H1 (cell line): ENCODE results near the gene CFAP210. TPM values are rescaled to one million over a fixed set of nuclear protein-coding genes. Genes with fewer than 3 reads are reported as not detected.

ENCODE experiments used
- CTCF ChIA-PET: fragments of 300-600 bp; sonication (Branson Sonifier 250); formaldehyde crosslinking; loops from one replicate; lab custom pipeline; 2021; ENCODE audit not compliant: partially characterized antibody; lab: Charles Lee
- POLR2A ChIA-PET: fragments of 300-600 bp; sonication (Branson Sonifier 250); formaldehyde crosslinking; loops from one replicate; lab custom pipeline; 2021; ENCODE audit warnings: inconsistent platforms; ENCODE audit not compliant: partially characterized antibody; lab: Charles Lee
- DNase-seq, 2 experiments: peaks; one replicate each; pipeline versions ENCODE4 v3.0.0 to v3.0.0-alpha.2; 2010 to 2022; ENCODE audit warnings: low spot score in 2 of 2, low read depth in 1 of 2, mixed read lengths in 1 of 2
- FAIRE-seq: peaks from 2 replicates; lab custom pipeline; 2011; peaks lifted over from hg19 to GRCh38; lab: Jason Lieb, UNC
- H2AFZ ChIP-seq: 2 replicates; pipeline ENCODE4 v1.8.1; 2012; ENCODE audit warnings: low read length, inconsistent platforms
- H2AK5ac ChIP-seq: 2 replicates; pipeline ENCODE4 v1.6.1; 2013; ENCODE audit warnings: low read depth, low read length
- H2BK120ac ChIP-seq: replicated peaks from 2 replicates; pipeline ENCODE3; 2013; ENCODE audit warnings: low read depth, low read length, inconsistent platforms
- H2BK12ac ChIP-seq: 2 replicates; pipeline ENCODE4 v1.6.1; 2013; ENCODE audit warnings: low read depth, low read length
- H2BK15ac ChIP-seq: 2 replicates; pipeline ENCODE4 v1.6.1; 2013; ENCODE audit warnings: low read length
- H2BK20ac ChIP-seq: 2 replicates; pipeline ENCODE4 v1.6.1; 2013; ENCODE audit warnings: low read length
- H2BK5ac ChIP-seq: 2 replicates; pipeline ENCODE4 v1.6.1; 2013; ENCODE audit warnings: low read depth, low read length
- H3K14ac ChIP-seq: 2 replicates; pipeline ENCODE4 v1.6.1; 2013; ENCODE audit warnings: inconsistent platforms; ENCODE audit not compliant: insufficient read length
- H3K18ac ChIP-seq: 2 replicates; pipeline ENCODE4 v1.6.1; 2013; ENCODE audit warnings: low read length; ENCODE audit errors: extremely low read depth
- H3K23ac ChIP-seq: 2 replicates; pipeline ENCODE4 v1.6.1; 2013; ENCODE audit warnings: inconsistent platforms; ENCODE audit not compliant: insufficient read length
- H3K23me2 ChIP-seq: 2 replicates; pipeline ENCODE4 v1.6.1; 2013; ENCODE audit warnings: low read depth, low read length
- H3K27ac ChIP-seq: 2 replicates; pipeline ENCODE4 v1.6.1; 2011; ENCODE audit warnings: low read depth, low read length, inconsistent platforms
- H3K27me3 ChIP-seq, 4 experiments: replicated peaks in 1 of 4; 1 replicate in 1 of 4; 2 replicates in 3 of 4; pipeline versions ENCODE4 v1.6.1 to v1.8.1; 2011 to 2013; ENCODE audit warnings: low read length in 3 of 4, mild to moderate bottlenecking in 3 of 4, inconsistent platforms in 2 of 4, mixed read lengths in 2 of 4, moderate library complexity in 1 of 4; ENCODE audit not compliant: control insufficient read depth in 3 of 4, insufficient read depth in 3 of 4; ENCODE audit errors: extremely low read depth in 1 of 4
- H3K36me3 ChIP-seq, 4 experiments: 2 replicates each; pipeline versions ENCODE4 v1.6.1 to v1.8.1; 2011 to 2013; ENCODE audit warnings: mild to moderate bottlenecking in 4 of 4, low read length in 3 of 4, moderate library complexity in 2 of 4, control low read depth in 1 of 4, inconsistent platforms in 1 of 4; ENCODE audit not compliant: insufficient read depth in 4 of 4, control insufficient read depth in 2 of 4
- H3K4ac ChIP-seq: replicated peaks from 2 replicates; pipeline ENCODE3; 2013; ENCODE audit warnings: low read length, low read depth, mixed read lengths, inconsistent platforms; ENCODE audit not compliant: insufficient read length
- H3K4me1 ChIP-seq, 4 experiments: replicated peaks in 1 of 4; 1 replicate in 1 of 4; 2 replicates in 3 of 4; pipeline versions ENCODE4 v1.6.1 to v1.8.1; 2011 to 2013; ENCODE audit warnings: low read length in 3 of 4, inconsistent platforms in 2 of 4, mixed read lengths in 1 of 4; ENCODE audit not compliant: insufficient read depth in 4 of 4, control insufficient read depth in 3 of 4
- H3K4me2 ChIP-seq, 2 experiments: 2 replicates each; pipeline versions ENCODE4 v1.6.1 to v1.8.1; 2011 to 2013; ENCODE audit warnings: low read depth in 2 of 2, low read length in 2 of 2, control low read depth in 1 of 2, inconsistent platforms in 1 of 2, mild to moderate bottlenecking in 1 of 2; ENCODE audit not compliant: insufficient read depth in 1 of 2
- H3K4me3 ChIP-seq, 4 experiments: fragments of 200-600, 300-600 bp in 1 of 4; sonication (generic), shearing (Covaris generic), sonication (Bioruptor Twin) in 1 of 4; 2 replicates each; pipeline versions ENCODE4 v1.5.1 to v1.8.1; 2011 to 2016; ENCODE audit warnings: low read length in 4 of 4, low read depth in 3 of 4, control low read depth in 2 of 4, inconsistent platforms in 2 of 4, mild to moderate bottlenecking in 2 of 4, mixed read lengths in 1 of 4, moderate library complexity in 1 of 4; ENCODE audit not compliant: insufficient read depth in 2 of 4; ENCODE audit errors: extremely low read depth in 1 of 4
- H3K56ac ChIP-seq: replicated peaks from 2 replicates; pipeline ENCODE3; 2013; ENCODE audit warnings: low read depth, mild to moderate bottlenecking, mixed read lengths, low read length, inconsistent platforms; ENCODE audit not compliant: insufficient read length
- H3K79me1 ChIP-seq: 2 replicates; pipeline ENCODE4 v1.6.1; 2013; ENCODE audit warnings: low read depth, low read length, control low read depth
- H3K79me2 ChIP-seq, 2 experiments: 2 replicates each; pipeline versions ENCODE4 v1.6.1 to v1.8.1; 2012 to 2013; ENCODE audit warnings: low read length in 2 of 2, mild to moderate bottlenecking in 2 of 2, inconsistent platforms in 1 of 2; ENCODE audit not compliant: insufficient read depth in 2 of 2, control insufficient read depth in 1 of 2
- H3K9ac ChIP-seq, 4 experiments: replicated peaks in 1 of 4; 1 replicate in 1 of 4; 2 replicates in 3 of 4; pipeline versions ENCODE4 v1.6.1 to v1.8.1; 2011 to 2013; ENCODE audit warnings: low read depth in 3 of 4, low read length in 3 of 4, control low read depth in 2 of 4, mild to moderate bottlenecking in 2 of 4, moderate library complexity in 2 of 4, inconsistent platforms in 1 of 4; ENCODE audit errors: extremely low read depth in 1 of 4
- H3K9me3 ChIP-seq, 2 experiments: 2 replicates each; pipeline versions ENCODE4 v1.6.1 to v1.8.1; 2012 to 2013; ENCODE audit warnings: mild to moderate bottlenecking in 2 of 2, moderate library complexity in 2 of 2, control low read depth in 1 of 2, inconsistent platforms in 1 of 2, low read depth in 1 of 2, low read length in 1 of 2, mixed read lengths in 1 of 2; ENCODE audit not compliant: insufficient read depth in 2 of 2
- H4K20me1 ChIP-seq, 2 experiments: replicated peaks in 1 of 2; 2 replicates each; pipeline versions ENCODE3 to v1.8.1; 2011 to 2013; ENCODE audit warnings: inconsistent platforms in 2 of 2, low read length in 2 of 2, mild to moderate bottlenecking in 1 of 2; ENCODE audit not compliant: insufficient read depth in 2 of 2, control insufficient read depth in 1 of 2
- H4K5ac ChIP-seq: 2 replicates; pipeline ENCODE4 v1.6.1; 2013; ENCODE audit warnings: low read length, low read depth, mixed read lengths, inconsistent platforms; ENCODE audit not compliant: insufficient read length
- H4K8ac ChIP-seq: 2 replicates; pipeline ENCODE4 v1.8.0; 2013; ENCODE audit warnings: mild to moderate bottlenecking, moderate library complexity, low read length, inconsistent platforms; ENCODE audit not compliant: insufficient read depth; ENCODE audit errors: extremely low read depth
- H4K91ac ChIP-seq: replicated peaks from 2 replicates; pipeline ENCODE3; 2013; ENCODE audit warnings: low read length, mixed read lengths, inconsistent platforms; ENCODE audit not compliant: insufficient read length
- BACH1 ChIP-seq: IDR thresholded peaks from 2 replicates; pipeline ENCODE4 v1.6.1; 2012; ENCODE audit warnings: low read length, improper control_type of control experiment
- BCL11A ChIP-seq, 2 experiments: IDR thresholded peaks; one replicate each; pipeline ENCODE4 v1.6.1; 2011; ENCODE audit warnings: low read depth in 2 of 2, low read length in 2 of 2, mild to moderate bottlenecking in 2 of 2
- BRCA1 ChIP-seq: IDR thresholded peaks from 2 replicates; pipeline ENCODE4 v1.6.1; 2012; ENCODE audit warnings: low read depth, low read length, improper control_type of control experiment
- CBX8 ChIP-seq: fragments of 300-800, 300-1000 bp; sonication (generic); IDR thresholded peaks from 2 replicates; pipeline ENCODE4 v1.7.1; 2016; ENCODE audit warnings: low read depth, low read length, borderline replicate concordance
- CHD1 ChIP-seq: IDR thresholded peaks from 2 replicates; pipeline ENCODE4 v1.6.1; 2012; ENCODE audit warnings: low read depth, low read length, improper control_type of control experiment
- FOSL1 ChIP-seq: IDR thresholded peaks from 2 replicates; pipeline ENCODE4 v1.6.1; 2011; ENCODE audit warnings: mild to moderate bottlenecking, low read depth, low read length, moderate library complexity; ENCODE audit not compliant: insufficient read depth
- JUN ChIP-seq: IDR thresholded peaks from 2 replicates; pipeline ENCODE4 v1.6.1; 2011; ENCODE audit warnings: low read depth, mild to moderate bottlenecking, improper control_type of control experiment, low read length
- KDM4A ChIP-seq: IDR thresholded peaks from one replicate; pipeline ENCODE4 v1.7.1; 2012; ENCODE audit warnings: low read depth, mild to moderate bottlenecking, moderate library complexity, low read length, inconsistent platforms; ENCODE audit not compliant: severe bottlenecking
- KDM5A ChIP-seq: fragments of 200-600 bp; IDR thresholded peaks from 2 replicates; pipeline ENCODE4 v1.7.1; 2012; ENCODE audit warnings: mild to moderate bottlenecking, low read length, inconsistent platforms, mixed read lengths
- MAX ChIP-seq: IDR thresholded peaks from 2 replicates; pipeline ENCODE4 v1.6.1; 2012; ENCODE audit warnings: inconsistent platforms
- RXRA ChIP-seq: IDR thresholded peaks from 2 replicates; pipeline ENCODE4 v1.6.1; 2011; ENCODE audit warnings: low read depth, mild to moderate bottlenecking, low read length, moderate library complexity; ENCODE audit not compliant: insufficient read depth
- SP2 ChIP-seq: IDR thresholded peaks from 2 replicates; pipeline ENCODE4 v1.6.1; 2012; ENCODE audit warnings: mild to moderate bottlenecking, low read length, inconsistent platforms
- SP4 ChIP-seq: IDR thresholded peaks from 2 replicates; pipeline ENCODE4 v1.6.1; 2012; ENCODE audit warnings: low read length, inconsistent platforms
- TAF1 ChIP-seq: IDR thresholded peaks from 2 replicates; pipeline ENCODE4 v1.6.1; 2011; ENCODE audit warnings: mild to moderate bottlenecking, low read depth, low read length
- YY1 ChIP-seq: IDR thresholded peaks from 2 replicates; pipeline ENCODE4 v1.6.1; 2011; ENCODE audit warnings: low read depth, mild to moderate bottlenecking, low read length
- WGBS, 2 experiments: shearing (Covaris generic) in 1 of 2; methylation state at CpG; one replicate each; pipeline versions ENCODE4 v1.1.6 to v1.1.7; 2013 to 2015; ENCODE audit warnings: low lambda C conversion rate in 2 of 2, mixed read lengths in 2 of 2, inconsistent platforms in 1 of 2, low coverage in 1 of 2, missing lambda C conversion rate in 1 of 2; ENCODE audit not compliant: insufficient replicate concordance in 2 of 2, insufficient coverage in 1 of 2, insufficient read length in 1 of 2; ENCODE audit errors: extremely low coverage in 1 of 2, missing lambda C conversion rate in 1 of 2; 5-methylcytosine and 5-hydroxymethylcytosine counted together
- polyA plus RNA-seq, 7 experiments: library from polyadenylated mRNA; depleted of rRNA in 3 of 7; stranded (reverse) in 5 of 7; unstranded in 2 of 7; fragments of >200 nt in 5 of 7; fragments of 200-250 nt in 2 of 7; gene quantifications; 1 replicate in 5 of 7; 2 replicates in 1 of 7; 4 replicates in 1 of 7; pipeline versions ENCODE4 v1.2.1 to v1.2.3, GENCODE V29; 2011 to 2013; ENCODE audit warnings: missing spikeins in 2 of 7, mixed read lengths in 2 of 7
- total RNA-seq: library from RNA; stranded (reverse); fragmentation: NEBNext Ultra II Directional; extraction: Animal tissue kit (Norgen Biotek cat#: 25700); gene quantifications from 2 replicates; pipeline ENCODE4 v1.2.1, GENCODE V29; 2021

The CFAP210 gene
- total and polyA plus RNA-seq, 2 of the 8 experiments (the other 6 are each of a cell fraction or from before 2014, with no cell fraction given) = 0.06 to 0.37 TPM

- Histone ChIP-seq H2AFZ (no peak overlapping the region), H3K4ac (no peak overlapping the region), H2AK5ac (no peak overlapping the region), H2BK120ac (no peak overlapping the region), H3K27ac (no peak overlapping the region), H3K23me2 (no peaks in the 10 kb centered on the region; the same call in 1 of the 2 replicates), H3K9me3 (no peaks in the 10 kb centered on the region), H3K23ac (no peak overlapping the region), H4K5ac (no peak overlapping the region), H3K14ac (no peak overlapping the region), H3K36me3 (peaks cover 3 to 15% (median 8%) of the 10 kb centered on the region in 4 experiments; a peak in 5 of 8 replicates), H2BK15ac (no peak overlapping the region), H3K4me1 (no peaks in the 10 kb centered on the region), H4K91ac (no peak overlapping the region), H2BK20ac (no peak overlapping the region), H3K79me1 (no peaks in the 10 kb centered on the region), H3K56ac (no peak overlapping the region), H2BK5ac (no peak overlapping the region), H4K20me1 (peaks cover 0 to 2% of the 10 kb centered on the region in 2 experiments), H3K9ac (no peak overlapping the region), H4K8ac (no peak overlapping the region), H2BK12ac (no peak overlapping the region), H3K4me2 (no peak overlapping the region), H3K27me3 (no peaks in the 10 kb centered on the region), H3K18ac (no peak overlapping the region), H3K79me2 (no peaks in the 10 kb centered on the region), H3K4me3 (no peak overlapping the region)
- no peak for TF ChIP-seq RXRA
- TF ChIP-seq CBX8 = no peak
- no peak for TF ChIP-seq SP2
- no peak for TF ChIP-seq BRCA1
- TF ChIP-seq TAF1 = no peak
- no peak for TF ChIP-seq BCL11A (IDR thresholded peaks at IDR 0.05; ENCODE audit: low read depth in 2 of 2, low read length in 2 of 2)
- TF ChIP-seq KDM4A = no peak
- TF ChIP-seq YY1 = no peak
- TF ChIP-seq BACH1 = no peak
- TF ChIP-seq KDM5A = no peak
- TF ChIP-seq MAX = no peak
- TF ChIP-seq FOSL1 = no peak
- no peak for TF ChIP-seq JUN
- no peak for TF ChIP-seq SP4
- TF ChIP-seq CHD1 = no peak
- ChIA-PET POLR2A (interaction anchor here (1.2 kb wide), 1 partner anchor 14 kb away, joined by 3 read pairs; no protein-coding TSS in a partner anchor), CTCF (no interaction called here)
- FAIRE-seq (no peak), DNase-seq (no peak)
- 87% methylated on average over 2 of the region's 2 CpGs; no CpG with 5 or more reads in 1 of the 2 experiments for WGBS, 2 experiments
Measured at GRCh38 chr2:169641464-169641863, 52.7 kb downstream of the CFAP210 start.
